Retinal pigment epithelial cell (primary cell): Measurements from ENCODE around the gene WWOX.

ENCODE experiments used
- DNase-seq: peaks from one replicate; pipeline ENCODE4 v3.0.0-alpha.2; 2010; ENCODE audit warnings: low read depth
- H3K4me3 ChIP-seq: 2 replicates; pipeline ENCODE4 v1.5.1; 2011; ENCODE audit warnings: mild to moderate bottlenecking, low read length, control low read depth, moderate library complexity
- TF ChIP-seq, protein P1 (sequence below): conservative IDR thresholded peaks from 2 replicates; pipeline ENCODE4 v1.5.1; 2011; ENCODE audit warnings: low read depth, low read length, control low read depth, inconsistent platforms

The WWOX gene

DNA sequence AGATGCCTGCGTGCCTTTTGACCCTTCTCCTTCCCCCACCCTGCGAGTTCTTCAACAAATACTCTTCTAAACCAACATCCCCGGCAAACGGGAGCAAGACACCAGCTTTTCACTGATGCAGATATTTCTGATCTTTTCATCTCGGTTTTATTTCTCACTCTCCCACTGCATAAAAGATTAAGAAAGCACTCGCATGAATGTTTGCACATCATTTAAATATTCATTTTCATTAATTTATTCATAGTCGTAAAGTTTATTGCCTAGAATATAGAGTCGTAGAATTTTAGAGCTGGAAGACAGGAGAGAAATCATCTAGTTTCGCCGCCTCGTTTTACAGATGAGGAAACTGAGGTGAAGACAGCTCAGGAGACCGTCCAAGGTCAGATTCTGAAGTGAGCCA, 1013.0 kb downstream of the WWOX start:
- DNase-seq = no peak
- TF ChIP-seq, protein P1, sequence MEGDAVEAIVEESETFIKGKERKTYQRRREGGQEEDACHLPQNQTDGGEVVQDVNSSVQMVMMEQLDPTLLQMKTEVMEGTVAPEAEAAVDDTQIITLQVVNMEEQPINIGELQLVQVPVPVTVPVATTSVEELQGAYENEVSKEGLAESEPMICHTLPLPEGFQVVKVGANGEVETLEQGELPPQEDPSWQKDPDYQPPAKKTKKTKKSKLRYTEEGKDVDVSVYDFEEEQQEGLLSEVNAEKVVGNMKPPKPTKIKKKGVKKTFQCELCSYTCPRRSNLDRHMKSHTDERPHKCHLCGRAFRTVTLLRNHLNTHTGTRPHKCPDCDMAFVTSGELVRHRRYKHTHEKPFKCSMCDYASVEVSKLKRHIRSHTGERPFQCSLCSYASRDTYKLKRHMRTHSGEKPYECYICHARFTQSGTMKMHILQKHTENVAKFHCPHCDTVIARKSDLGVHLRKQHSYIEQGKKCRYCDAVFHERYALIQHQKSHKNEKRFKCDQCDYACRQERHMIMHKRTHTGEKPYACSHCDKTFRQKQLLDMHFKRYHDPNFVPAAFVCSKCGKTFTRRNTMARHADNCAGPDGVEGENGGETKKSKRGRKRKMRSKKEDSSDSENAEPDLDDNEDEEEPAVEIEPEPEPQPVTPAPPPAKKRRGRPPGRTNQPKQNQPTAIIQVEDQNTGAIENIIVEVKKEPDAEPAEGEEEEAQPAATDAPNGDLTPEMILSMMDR = no peak
- no peak overlapping the region for H3K4me3 ChIP-seq

DNA sequence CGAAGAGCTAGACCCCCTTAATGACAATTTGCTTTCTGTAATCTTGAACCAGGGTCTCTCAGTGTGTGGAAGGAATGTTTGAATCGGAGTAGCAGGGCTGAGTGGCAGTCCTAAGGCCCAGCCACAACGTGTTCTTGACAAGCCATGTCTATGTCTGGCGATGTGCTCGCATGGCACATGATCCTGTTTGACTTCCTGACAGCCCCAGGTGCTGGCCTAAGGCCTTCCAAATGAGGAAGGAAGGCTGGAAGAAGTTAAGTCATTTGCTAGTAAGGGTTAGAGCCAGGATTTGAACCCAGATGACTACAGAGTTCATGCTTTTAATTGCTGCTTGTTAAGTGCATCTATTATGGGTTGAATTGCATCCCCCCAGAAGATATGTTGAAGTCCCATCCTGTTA, 1014.4 kb downstream of the WWOX start:
- H3K4me3 ChIP-seq = no peak overlapping the region
- TF ChIP-seq, protein P1 = no peak
- no peak for DNase-seq

DNA sequence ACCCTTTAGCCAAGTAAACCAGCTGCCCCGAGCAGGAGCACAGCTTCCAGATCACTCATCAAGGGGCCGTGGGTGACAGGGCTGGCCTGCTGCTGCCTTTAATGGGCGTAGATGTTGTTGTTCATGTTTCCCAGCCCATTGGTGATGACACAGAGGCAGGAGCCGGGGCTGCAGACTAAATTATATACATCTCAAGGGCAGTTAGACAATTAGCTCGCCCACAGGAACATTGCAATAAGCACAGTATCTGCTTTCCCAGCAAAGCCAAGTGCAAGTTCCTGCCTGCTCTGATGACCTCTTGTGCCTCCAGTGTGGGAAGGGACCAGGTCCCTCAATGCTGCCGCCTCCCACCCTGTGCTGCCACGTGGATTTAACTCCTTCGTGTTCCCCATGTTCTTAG, 1015.3 kb downstream of the WWOX start:
- no peak for DNase-seq
- TF ChIP-seq, protein P1 = no peak
- no peak overlapping the region for H3K4me3 ChIP-seq

DNA sequence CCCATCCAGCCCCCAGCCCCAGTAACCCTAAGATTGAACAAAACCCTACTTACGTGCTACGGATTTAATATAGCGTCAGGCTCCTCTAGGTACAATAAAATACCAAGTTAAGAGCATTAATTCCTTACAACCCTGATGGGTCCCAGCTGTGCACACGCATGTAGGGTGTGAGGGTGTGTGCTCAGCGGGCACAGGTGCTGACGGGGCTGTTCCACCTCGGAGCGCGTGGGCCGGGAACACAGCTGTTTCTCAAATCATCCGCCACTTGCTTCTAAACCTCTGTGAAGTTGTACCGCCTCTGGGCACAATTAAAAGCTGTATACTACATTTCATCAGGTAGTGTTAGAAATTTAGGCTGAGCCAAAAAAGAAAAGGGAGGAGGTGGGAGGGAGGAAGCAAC, 1022.5 kb downstream of the WWOX start:
- DNase-seq = no peak
- no peak overlapping the region for H3K4me3 ChIP-seq
- TF ChIP-seq, protein P1 = no peak

DNA sequence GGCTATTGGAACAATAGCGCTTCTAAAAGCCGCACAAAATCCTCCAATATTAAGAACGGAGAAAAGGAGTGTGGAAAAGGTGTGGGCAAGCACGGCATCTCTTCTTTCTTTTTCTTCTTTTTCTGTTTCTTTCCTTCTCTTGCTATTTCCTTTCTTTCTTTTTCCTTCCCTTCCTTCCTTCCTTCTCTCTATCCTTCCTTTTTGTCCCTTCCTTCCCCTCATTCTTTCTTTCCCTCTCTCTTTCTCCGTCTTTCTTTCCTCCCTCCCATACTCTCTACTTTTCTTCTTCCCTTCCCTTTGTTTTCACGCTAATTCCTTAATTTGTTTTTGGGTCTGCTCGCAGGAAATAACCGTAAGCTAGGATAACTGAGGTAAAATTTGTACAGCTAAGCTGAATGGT, 1022.9 kb downstream of the WWOX start:
- TF ChIP-seq, protein P1 = no peak
- DNase-seq = no peak

DNA sequence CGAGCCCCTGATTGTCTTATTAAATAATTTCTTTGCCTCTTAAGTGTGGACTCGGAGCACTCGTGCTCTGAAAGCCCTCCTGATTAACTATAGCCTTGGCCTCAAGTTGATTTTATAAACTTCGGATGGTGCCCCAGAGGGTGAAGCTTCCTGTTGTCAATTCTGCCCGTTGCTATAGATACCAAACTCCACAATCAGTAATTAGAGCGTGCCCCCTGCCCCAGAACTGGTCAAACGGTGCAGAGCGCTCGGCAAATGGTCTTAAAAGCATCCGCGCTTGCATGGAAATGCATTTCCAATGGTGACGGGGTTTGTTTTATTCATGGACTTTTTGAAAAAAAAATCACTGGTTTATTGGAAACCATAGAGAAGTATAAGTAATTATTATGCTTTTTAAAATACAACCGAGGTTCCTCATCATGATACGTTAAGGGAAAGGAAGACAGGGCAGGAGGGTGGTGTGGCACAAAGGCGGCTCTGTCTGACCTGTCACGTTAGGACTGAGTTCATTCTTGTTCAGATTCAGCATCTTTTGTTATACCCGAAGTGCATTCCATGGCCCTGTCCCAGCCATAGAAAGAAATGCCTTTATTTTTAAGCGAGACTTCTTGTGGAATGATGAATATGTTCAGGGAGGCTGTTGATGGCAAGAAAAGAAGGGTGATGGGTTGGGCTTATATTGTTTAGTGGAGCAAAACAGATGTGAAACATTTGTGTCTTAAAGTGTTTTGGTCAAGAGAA, 1024.7 kb downstream of the WWOX start:
- DNase-seq = no peak
- no peak overlapping the region for H3K4me3 ChIP-seq
- TF ChIP-seq, protein P1 = no peak

More for the DNA sequence above, 1022.9 kb downstream of the WWOX start:
- no peak overlapping the region for H3K4me3 ChIP-seq

DNA sequence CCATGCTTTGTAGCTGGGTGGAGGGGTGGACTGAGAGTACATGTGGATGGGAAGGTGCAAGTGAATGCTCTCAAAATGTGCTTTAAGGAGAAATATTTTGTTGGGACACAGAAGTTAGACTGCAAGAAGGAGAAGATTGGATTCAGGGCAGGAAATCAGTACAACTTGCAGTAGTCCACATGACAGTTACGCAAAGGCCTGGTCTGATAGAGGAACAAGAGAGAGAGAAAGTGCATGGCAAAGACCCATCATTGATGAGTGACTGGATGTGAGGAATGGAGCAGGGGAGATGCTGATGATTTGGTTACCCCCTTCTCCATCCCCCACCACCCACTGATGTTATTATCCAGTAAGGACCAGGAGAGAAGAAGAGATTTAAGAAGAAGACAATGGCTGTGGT, 1028.3 kb downstream of the WWOX start:
- DNase-seq = no peak
- TF ChIP-seq, protein P1 = no peak

More for the DNA sequence above, 1028.3 kb downstream of the WWOX start:
- no peak overlapping the region for H3K4me3 ChIP-seq
